Kidney (tissue), 14 donors: Measurements from ENCODE around the gene SLC22A31. TPM values are rescaled to one million over a fixed set of nuclear protein-coding genes. Genes with fewer than 3 reads are reported as not detected.
A peak's percentile ranks its signal among the peaks of the same experiment; 100 is the strongest.
"Not testable (repeated sequence)": the region's sequence is repeated elsewhere in the genome, so short reads cannot be mapped to it uniquely, and the experiment has no call there.

Source experiments
- DNase-seq, 5 donors: peaks; one replicate each; pipeline ENCODE4 v3.0.0-alpha.2; 2013 to 2020
- FAIRE-seq: peaks from 2 replicates; lab custom pipeline; 2012; peaks lifted over from hg19 to GRCh38; lab: Jason Lieb, UNC
- H3K27ac ChIP-seq, 2 donors: one replicate each; pipeline ENCODE4 v1.7.0; 2013; ENCODE audit warnings: low read depth in 2 of 2, low read length in 2 of 2, inconsistent platforms in 1 of 2
- H3K27me3 ChIP-seq: one replicate; pipeline ENCODE4 v1.7.1; 2013; ENCODE audit warnings: low read length, inconsistent platforms; ENCODE audit not compliant: control insufficient read depth, insufficient read depth
- H3K36me3 ChIP-seq, 3 donors: one replicate each; pipeline versions ENCODE4 v1.7.0 to v1.7.1; 2013; ENCODE audit warnings: low read length in 3 of 3, control low read depth in 1 of 3, inconsistent platforms in 1 of 3; ENCODE audit not compliant: insufficient read depth in 3 of 3, control insufficient read depth in 2 of 3
- H3K4me1 ChIP-seq, 3 donors: one replicate each; pipeline versions ENCODE4 v1.7.0 to v1.7.1; 2013; ENCODE audit warnings: low read length in 3 of 3, inconsistent platforms in 1 of 3, low read depth in 1 of 3; ENCODE audit not compliant: control insufficient read depth in 2 of 3, insufficient read depth in 2 of 3
- H3K4me3 ChIP-seq, 3 donors: one replicate each; pipeline versions ENCODE4 v1.7.0 to v1.8.1; 2013; ENCODE audit warnings: low read length in 3 of 3, control low read depth in 1 of 3, inconsistent platforms in 1 of 3
- H3K9ac ChIP-seq, 3 donors: one replicate each; pipeline versions ENCODE4 v1.7.0 to v1.7.1; 2013; ENCODE audit warnings: low read length in 3 of 3, control low read depth in 1 of 3, inconsistent platforms in 1 of 3
- H3K9me3 ChIP-seq, 3 donors: one replicate each; pipeline versions ENCODE4 v1.7.0 to v1.7.1; 2013; ENCODE audit warnings: low read length in 3 of 3, control low read depth in 1 of 3, inconsistent platforms in 1 of 3; ENCODE audit not compliant: control insufficient read depth in 2 of 3, insufficient read depth in 1 of 3
- CTCF ChIP-seq: IDR thresholded peaks from 3 replicates; pipeline ENCODE4 v1.5.1; 2012; ENCODE audit warnings: mild to moderate bottlenecking, moderate library complexity, borderline replicate concordance; ENCODE audit not compliant: insufficient read depth; ENCODE audit errors: extremely low read depth
- intact Hi-C: fragments of 100-400 bp; cut with DNase I; formaldehyde crosslinking; loops from one replicate; pipeline ENCODE4 v1.11.1; 2022
- polyA plus RNA-seq: library from polyadenylated mRNA; stranded (reverse); fragments of 350-450 nt; fragmentation: Illumina TruSeq; extraction: RNeasy Lipid Tissue Mini Kit (QIAGEN cat#74804); gene quantifications from one replicate; pipeline ENCODE4 v1.2.3, GENCODE V29; 2014; ENCODE audit warnings: low read depth, low replicate concordance; ENCODE audit not compliant: insufficient read depth
- total RNA-seq: library from RNA; stranded (reverse); fragmentation: NEBNext Ultra II Directional; extraction: Animal tissue kit (Norgen Biotek cat#: 25700); gene quantifications from one replicate; pipeline ENCODE4 v1.2.1, GENCODE V29; 2021
- donor health status: control.
- donor health status: control.
- donor health status: control.
- donor health status: control.
- donor health status: control.
- donor health status: DM: yes; HTN: yes; CAD: no.
- donor health status: Normal renal cell carcinoma (clear cell type).

SLC22A31 gene
- total and polyA plus RNA-seq, 2 donors from 2014 or later, result 0.47 to 1.8 TPM

DNA sequence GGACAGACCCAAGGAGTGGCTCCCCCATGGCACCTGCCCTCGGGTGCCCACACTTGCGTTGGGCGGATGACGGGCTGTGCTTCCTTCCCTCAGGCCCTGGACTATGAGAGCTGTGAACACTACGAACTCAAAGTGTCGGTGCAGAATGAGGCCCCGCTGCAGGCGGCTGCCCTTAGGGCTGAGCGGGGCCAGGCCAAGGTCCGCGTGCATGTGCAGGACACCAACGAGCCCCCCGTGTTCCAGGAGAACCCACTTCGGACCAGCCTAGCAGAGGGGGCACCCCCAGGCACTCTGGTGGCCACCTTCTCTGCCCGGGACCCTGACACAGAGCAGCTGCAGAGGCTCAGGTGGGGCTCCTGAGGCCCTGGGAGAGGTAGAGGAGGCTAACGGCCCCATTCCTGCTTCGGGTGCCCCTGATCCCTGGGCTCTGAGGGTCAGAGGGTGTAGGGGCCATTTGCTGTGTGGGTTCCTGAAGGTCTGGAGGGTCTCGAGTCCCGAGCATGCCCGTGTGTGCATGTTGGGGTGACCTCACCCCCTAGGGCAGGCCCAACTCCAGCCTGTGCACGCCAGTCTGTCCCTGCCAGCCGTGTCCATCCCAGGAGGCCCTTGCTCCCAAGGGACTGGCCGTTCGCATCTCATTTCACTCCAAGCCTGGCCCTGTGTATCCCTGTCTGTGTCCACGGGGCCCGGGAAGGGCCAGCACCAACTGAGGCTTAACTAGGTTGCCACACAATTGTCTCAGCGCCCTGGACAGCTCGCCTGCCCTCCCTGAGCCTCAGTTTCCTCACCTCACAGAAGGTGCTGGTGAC lies 10.0 kb downstream of the SLC22A31 start:
- intact Hi-C loops, result no loop called here
- H3K9ac ChIP-seq, result no peak overlapping the region
- no peaks in the 10 kb centered on the region for H3K27me3 ChIP-seq
- DNase-seq, result peak in 2 of 5 donors; percentile 48 to 66
- no peaks in the 10 kb centered on the region for H3K36me3 ChIP-seq
- peaks cover 0 to 8% (median 0%) of the 10 kb centered on the region in 3 donors for H3K4me1 ChIP-seq
- no peak overlapping the region for H3K27ac ChIP-seq
- H3K9me3 ChIP-seq, result no peaks in the 10 kb centered on the region
- H3K4me3 ChIP-seq, result no peak overlapping the region
- no peak for FAIRE-seq
- no peak for TF ChIP-seq CTCF

- Histone ChIP-seq H3K4me3 (no peak overlapping the region), H3K27ac (no peak overlapping the region), H3K9ac (no peak overlapping the region), H3K9me3 (no peaks in the 10 kb centered on the region), H3K4me1 (peaks cover 0 to 8% (median 0%) of the 10 kb centered on the region in 3 donors), H3K27me3 (no peaks in the 10 kb centered on the region), H3K36me3 (no peaks in the 10 kb centered on the region)
- TF ChIP-seq CTCF, result no peak
- FAIRE-seq (no peak), DNase-seq (peak in 1 of 5 donors; percentile 39)
- intact Hi-C loops, result no loop called here
Measured at GRCh38 chr16:89189358-89190025, 10.8 kb downstream of the SLC22A31 start.

DNA sequence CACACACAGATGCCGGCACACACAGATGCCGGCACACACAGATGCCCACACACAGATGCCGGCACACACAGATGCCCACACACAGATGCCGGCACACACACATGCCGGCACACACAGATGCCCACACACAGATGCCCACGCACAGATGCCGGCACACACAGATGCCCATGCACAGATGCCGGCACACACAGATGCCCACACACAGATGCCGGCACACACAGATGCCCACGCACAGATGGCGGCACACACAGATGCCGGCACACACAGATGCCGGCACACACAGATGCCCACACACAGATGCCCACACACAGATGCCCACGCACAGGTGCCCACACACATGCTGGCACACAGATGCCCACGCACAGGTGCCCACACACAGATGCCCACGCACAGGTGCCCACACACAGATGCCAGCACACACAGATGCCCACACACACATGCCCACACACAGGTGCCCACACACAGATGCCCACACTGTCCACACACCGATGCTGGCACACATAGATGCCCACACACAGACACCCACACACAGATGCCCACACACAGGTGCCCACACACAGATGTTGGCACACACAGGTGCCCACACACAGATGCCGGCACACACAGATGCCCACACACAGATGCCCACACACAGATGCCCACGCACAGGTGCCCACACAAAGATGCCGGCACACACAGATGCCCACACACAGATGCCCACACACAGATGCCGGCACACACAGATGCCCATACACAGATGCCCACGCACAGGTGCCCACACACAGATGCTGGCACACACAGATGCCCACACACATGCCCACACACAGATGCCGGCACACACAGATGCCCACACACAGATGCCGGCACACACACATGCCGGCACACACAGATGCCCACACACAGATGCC lies 11.6 kb downstream of the SLC22A31 start:
- H3K4me3 ChIP-seq, H3K27me3 ChIP-seq, H3K36me3 ChIP-seq, intact Hi-C loops, FAIRE-seq, H3K9ac ChIP-seq, H3K9me3 ChIP-seq, H3K4me1 ChIP-seq, H3K27ac ChIP-seq: not testable (repeated sequence)
- DNase-seq, result peak in 1 of 5 donors; percentile 33
